ENCODE results near the gene C1orf35. TPM values are rescaled to one million over a fixed set of nuclear protein-coding genes. Genes with fewer than 3 reads are reported as not detected.

C1orf35 gene
- total and polyA plus RNA-seq, 2 of the 8 experiments (the other 6 are each of a cell fraction or from before 2014, with no cell fraction given): 18.6 to 19.9 TPM

DNA sequence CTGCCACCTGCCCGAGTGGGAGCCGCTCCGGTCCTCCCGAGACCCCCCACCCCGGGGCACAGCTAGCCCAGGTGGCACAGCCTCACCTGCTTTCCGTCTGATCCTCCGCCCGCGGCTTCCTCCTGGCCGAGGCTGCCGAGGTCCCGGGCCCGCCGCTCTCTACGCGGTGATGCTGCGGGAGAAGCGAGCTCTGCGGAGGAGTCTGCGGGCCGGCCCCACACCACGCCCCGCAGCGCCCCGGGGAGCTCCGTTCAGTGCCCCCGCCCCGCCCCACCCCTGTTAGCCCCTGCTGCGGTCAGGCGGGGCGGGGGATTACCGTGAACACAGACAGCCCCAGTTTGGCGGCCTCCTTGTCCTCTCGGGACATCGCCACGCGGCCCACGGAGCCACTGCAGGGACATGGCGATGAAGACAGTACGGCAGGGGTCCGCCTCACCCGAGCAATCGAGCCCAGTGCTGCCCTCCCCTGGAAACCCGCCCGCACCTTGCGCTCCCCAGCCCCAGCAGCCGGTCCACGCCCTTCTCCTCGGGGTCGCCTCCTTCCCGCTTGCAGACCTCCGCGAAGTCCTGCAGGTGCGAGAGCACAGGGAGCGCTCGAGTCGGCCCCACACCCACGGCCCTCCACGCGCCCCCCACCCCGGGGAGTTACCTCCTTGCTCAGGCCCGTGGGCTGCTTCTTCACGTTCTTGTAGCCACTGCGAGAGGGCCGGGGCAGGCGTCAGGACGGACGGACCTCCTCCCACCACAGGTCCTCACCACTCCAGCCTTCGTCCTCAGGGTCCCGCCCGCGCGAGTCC, 933 bp downstream of the C1orf35 start:
- peaks cover 9 to 33% of the 10 kb centered on the region in 2 experiments for H4K20me1 ChIP-seq (replicated peaks in 1 of 2; ENCODE audit: control insufficient read depth in 1 of 2, insufficient read depth in 2 of 2, low read length in 2 of 2)
- no peaks in the 10 kb centered on the region; a peak in 1 of 4 replicates for H3K79me2 ChIP-seq (ENCODE audit: control insufficient read depth in 1 of 2, insufficient read depth in 2 of 2, low read length in 2 of 2)
- H2BK12ac ChIP-seq (ENCODE audit: low read depth, low read length): no peak overlapping the region
- peak overlapping the region; percentile 63 to 92 (median 77) for H3K4me3 ChIP-seq (ENCODE audit: extremely low read depth in 1 of 4, insufficient read depth in 2 of 4, low read depth in 3 of 4, low read length in 4 of 4)
- CTCF ChIA-PET (ENCODE audit: partially characterized antibody): interaction anchor here (3.8 kb wide), 1 partner anchor 12 kb away, joined by 13 read pairs; no protein-coding TSS in a partner anchor
- no peak overlapping the region for H4K5ac ChIP-seq (ENCODE audit: insufficient read length, low read depth, low read length)
- no peak overlapping the region for H3K14ac ChIP-seq (ENCODE audit: insufficient read length)
- H2AFZ ChIP-seq (ENCODE audit: low read length): no peak overlapping the region
- FAIRE-seq (no peak), DNase-seq (ENCODE audit: low read depth in 1 of 2, low spot score in 2 of 2) (peak in 1 of 2 experiments; percentile 66)
- peaks cover 6% of the 10 kb centered on the region; the same call in 1 of the 2 replicates for H3K23me2 ChIP-seq (ENCODE audit: low read depth, low read length)
- no peak overlapping the region for H3K27ac ChIP-seq (ENCODE audit: low read depth, low read length)
- H4K8ac ChIP-seq (ENCODE audit: extremely low read depth, insufficient read depth, low read length): no peak overlapping the region; the same call in 1 of the 2 replicates
- H3K9ac ChIP-seq (replicated peaks in 1 of 4; ENCODE audit: extremely low read depth in 1 of 4, low read depth in 3 of 4, low read length in 3 of 4): peak overlapping the region in 2 of 4 experiments; percentile 13 to 33; a peak in 4 of 7 replicates
- H2AK5ac ChIP-seq (ENCODE audit: low read depth, low read length): no peak overlapping the region
- peak overlapping the region; percentile 37 to 83 for H3K4me2 ChIP-seq (ENCODE audit: insufficient read depth in 1 of 2, low read depth in 2 of 2, low read length in 2 of 2)
- H3K56ac ChIP-seq (replicated peaks; ENCODE audit: insufficient read length, low read depth, low read length): no peak overlapping the region
- no peak overlapping the region for H4K91ac ChIP-seq (replicated peaks; ENCODE audit: insufficient read length, low read length)
- H2BK15ac ChIP-seq (ENCODE audit: low read length): no peak overlapping the region
- H3K27me3 ChIP-seq (replicated peaks in 1 of 4; ENCODE audit: control insufficient read depth in 3 of 4, extremely low read depth in 1 of 4, insufficient read depth in 3 of 4, low read length in 3 of 4): no peaks in the 10 kb centered on the region; a peak in 1 of 7 replicates
- H2BK120ac ChIP-seq (replicated peaks; ENCODE audit: low read depth, low read length): no peak overlapping the region
- H3K36me3 ChIP-seq (ENCODE audit: control insufficient read depth in 2 of 4, insufficient read depth in 4 of 4, low read length in 3 of 4): peaks cover 16 to 41% (median 27%) of the 10 kb centered on the region in 4 experiments; a peak in 7 of 8 replicates
- POLR2A ChIA-PET (ENCODE audit: partially characterized antibody): interaction anchor here (0.9 to 5.6 kb wide), 2 partner anchors 13 to 20 kb away, joined by 6 to 53 read pairs; partner anchors contain the start of gene ARF1
- H3K23ac ChIP-seq (ENCODE audit: insufficient read length): no peak overlapping the region
- 35% methylated on average over 24 of the region's 73 CpGs; no CpG with 5 or more reads in 1 of the 2 experiments for WGBS, 2 experiments (ENCODE audit: extremely low coverage in 1 of 2, insufficient coverage in 1 of 2, insufficient read length in 1 of 2, insufficient replicate concordance in 2 of 2, low coverage in 1 of 2, low lambda C conversion rate in 2 of 2, missing lambda C conversion rate in 1 of 2)
- peaks cover 0 to 2% (median 0%) of the 10 kb centered on the region in 4 experiments; a peak in 1 of 7 replicates for H3K4me1 ChIP-seq (replicated peaks in 1 of 4; ENCODE audit: control insufficient read depth in 3 of 4, insufficient read depth in 4 of 4, low read length in 3 of 4)
- H2BK20ac ChIP-seq (ENCODE audit: low read length): no peak overlapping the region
- peaks cover 4% of the 10 kb centered on the region for H3K79me1 ChIP-seq (ENCODE audit: low read depth, low read length)
- no peaks in the 10 kb centered on the region for H3K9me3 ChIP-seq (ENCODE audit: insufficient read depth in 2 of 2, low read depth in 1 of 2, low read length in 1 of 2)
- H2BK5ac ChIP-seq (ENCODE audit: low read depth, low read length): no peak overlapping the region
- H3K18ac ChIP-seq (ENCODE audit: extremely low read depth, low read length): no peak overlapping the region
- H3K4ac ChIP-seq (replicated peaks; ENCODE audit: insufficient read length, low read depth, low read length): no peak overlapping the region
- TF ChIP-seq YY1 (IDR thresholded peaks at IDR 0.05; ENCODE audit: low read depth, low read length) (no peak), KDM4A (IDR thresholded peaks at IDR 0.05; ENCODE audit: low read depth, low read length, severe bottlenecking) (no peak), RAD21 (IDR thresholded peaks at IDR 0.05 in 1 of 2, conservative IDR thresholded peaks at IDR 0.05 in 1 of 2; ENCODE audit: low read depth in 2 of 2, low read length in 2 of 2) (peak in 1 of 2 experiments; percentile 12; a peak in 1 of 4 replicates), SIN3A (conservative IDR thresholded peaks at IDR 0.05 in 1 of 2, IDR thresholded peaks at IDR 0.05 in 1 of 2; ENCODE audit: low read depth in 1 of 2, low read length in 2 of 2) (peak in 1 of 2 experiments; percentile 21; a peak in 1 of 4 replicates), TAF7 (optimal IDR thresholded peaks at IDR 0.05; ENCODE audit: borderline replicate concordance, low read depth, low read length) (no peak)
- TF ChIP-seq, protein P1, sequence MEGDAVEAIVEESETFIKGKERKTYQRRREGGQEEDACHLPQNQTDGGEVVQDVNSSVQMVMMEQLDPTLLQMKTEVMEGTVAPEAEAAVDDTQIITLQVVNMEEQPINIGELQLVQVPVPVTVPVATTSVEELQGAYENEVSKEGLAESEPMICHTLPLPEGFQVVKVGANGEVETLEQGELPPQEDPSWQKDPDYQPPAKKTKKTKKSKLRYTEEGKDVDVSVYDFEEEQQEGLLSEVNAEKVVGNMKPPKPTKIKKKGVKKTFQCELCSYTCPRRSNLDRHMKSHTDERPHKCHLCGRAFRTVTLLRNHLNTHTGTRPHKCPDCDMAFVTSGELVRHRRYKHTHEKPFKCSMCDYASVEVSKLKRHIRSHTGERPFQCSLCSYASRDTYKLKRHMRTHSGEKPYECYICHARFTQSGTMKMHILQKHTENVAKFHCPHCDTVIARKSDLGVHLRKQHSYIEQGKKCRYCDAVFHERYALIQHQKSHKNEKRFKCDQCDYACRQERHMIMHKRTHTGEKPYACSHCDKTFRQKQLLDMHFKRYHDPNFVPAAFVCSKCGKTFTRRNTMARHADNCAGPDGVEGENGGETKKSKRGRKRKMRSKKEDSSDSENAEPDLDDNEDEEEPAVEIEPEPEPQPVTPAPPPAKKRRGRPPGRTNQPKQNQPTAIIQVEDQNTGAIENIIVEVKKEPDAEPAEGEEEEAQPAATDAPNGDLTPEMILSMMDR (IDR thresholded peaks at IDR 0.05; ENCODE audit: control extremely low read depth in 1 of 3, insufficient read depth in 1 of 3, low read depth in 1 of 3, low read length in 3 of 3): peak in 2 of 3 experiments; percentile 29 to 39; a peak in 2 of 4 replicates
- TF ChIP-seq, protein P2, sequence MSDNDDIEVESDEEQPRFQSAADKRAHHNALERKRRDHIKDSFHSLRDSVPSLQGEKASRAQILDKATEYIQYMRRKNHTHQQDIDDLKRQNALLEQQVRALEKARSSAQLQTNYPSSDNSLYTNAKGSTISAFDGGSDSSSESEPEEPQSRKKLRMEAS (IDR thresholded peaks at IDR 0.05): peak; percentile 42; the same call in 1 of the 2 replicates
